Occipital lobe (tissue), 2 donors: ENCODE measurements around the gene SP8. TPM values are rescaled to one million over a fixed set of nuclear protein-coding genes. Genes with fewer than 3 reads are reported as not detected.

Experiments
- DNase-seq: peaks from one replicate; lab custom pipeline; 2025; lab: John Stamatoyannopoulos, UW
- total RNA-seq: library from RNA; depleted of rRNA; stranded (reverse); fragments of >200 nt; gene quantifications from one replicate; pipeline ENCODE4 v1.2.3, GENCODE V29; 2014

Gene SP8
- total RNA-seq, 1 donor from 2014 or later: 3.3 TPM

- no peak for DNase-seq
Measured at GRCh38 chr7:20776214-20776911, 10.3 kb downstream of the SP8 start.

- no peak for DNase-seq
Measured at GRCh38 chr7:20754001-20754400, 32.7 kb downstream of the SP8 start.

- DNase-seq: no peak
Measured at GRCh38 chr7:20749906-20750305, 36.8 kb downstream of the SP8 start.

GRCh38 chr7:20748853-20749252 is 37.8 kb downstream of the SP8 start:
- no peak for DNase-seq

- DNase-seq: no peak
Measured at GRCh38 chr7:20747001-20747400, 39.7 kb downstream of the SP8 start.

GRCh38 chr7:20745702-20746101 is 41.0 kb downstream of the SP8 start:
- no peak for DNase-seq

GRCh38 chr7:20744954-20745446 is 41.7 kb downstream of the SP8 start:
- no peak for DNase-seq

GRCh38 chr7:20742913-20743312 is 43.8 kb downstream of the SP8 start:
- no peak for DNase-seq

GRCh38 chr7:20741801-20742200 is 44.9 kb downstream of the SP8 start:
- DNase-seq: no peak

- DNase-seq: no peak
Measured at GRCh38 chr7:20738518-20739481, 47.9 kb downstream of the SP8 start.

GRCh38 chr7:20737840-20738448 is 48.7 kb downstream of the SP8 start:
- no peak for DNase-seq

GRCh38 chr7:20735346-20736065 is 51.2 kb downstream of the SP8 start:
- DNase-seq: no peak

Other genes with a start within 250 kb of the SP8 start
- gene ABCB5, start 171.2 kb downstream of the SP8 start, total RNA-seq: not detected